Measurements from ENCODE around the gene TRPT1.

TRPT1 gene

DNA sequence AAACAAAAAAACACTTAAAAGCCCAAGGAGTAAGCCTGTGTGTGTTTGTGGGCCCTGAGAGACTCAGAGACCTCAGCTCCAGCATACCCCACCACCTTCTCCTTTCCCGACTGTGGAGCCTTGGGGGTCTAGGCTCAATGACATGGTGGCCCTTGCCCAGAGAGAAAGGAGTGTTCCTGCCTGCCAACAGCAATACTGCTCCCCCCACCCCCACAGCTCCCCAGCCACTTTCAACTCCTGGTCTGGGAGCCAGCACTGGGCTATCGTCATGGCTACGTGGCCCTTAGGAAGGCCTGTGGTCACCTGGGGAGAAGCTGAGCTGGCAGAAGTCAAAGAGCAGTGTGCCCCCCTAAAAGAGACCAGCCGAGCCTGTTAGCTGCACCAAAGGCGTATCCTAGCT is 18.1 kb upstream of the TRPT1 start:
- DNase-seq: no peak

- no peak for DNase-seq
These were observed 17.4 kb upstream of the TRPT1 start for GRCh38 chr11:64243236-64243854.

GRCh38 chr11:64241491-64242374 is 15.7 kb upstream of the TRPT1 start:
- peak in 1 of 5 donors; percentile 99 for DNase-seq

DNA sequence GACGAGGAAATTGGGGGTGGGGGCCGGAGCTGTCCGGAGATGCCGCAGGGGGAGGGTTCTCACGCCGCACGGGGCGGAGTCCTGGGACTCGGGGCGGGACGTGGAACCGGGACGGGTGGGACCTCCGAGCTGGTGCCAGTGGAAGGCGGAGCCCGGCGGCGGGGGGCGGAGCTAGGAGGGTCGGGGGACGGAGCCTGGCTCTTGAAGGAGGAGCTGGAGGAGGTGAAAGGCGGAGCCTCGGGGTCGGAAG is 15.2 kb upstream of the TRPT1 start:
- DNase-seq: peak in 4 of 5 donors; percentile 99 to 100 (median 99)

DNA sequence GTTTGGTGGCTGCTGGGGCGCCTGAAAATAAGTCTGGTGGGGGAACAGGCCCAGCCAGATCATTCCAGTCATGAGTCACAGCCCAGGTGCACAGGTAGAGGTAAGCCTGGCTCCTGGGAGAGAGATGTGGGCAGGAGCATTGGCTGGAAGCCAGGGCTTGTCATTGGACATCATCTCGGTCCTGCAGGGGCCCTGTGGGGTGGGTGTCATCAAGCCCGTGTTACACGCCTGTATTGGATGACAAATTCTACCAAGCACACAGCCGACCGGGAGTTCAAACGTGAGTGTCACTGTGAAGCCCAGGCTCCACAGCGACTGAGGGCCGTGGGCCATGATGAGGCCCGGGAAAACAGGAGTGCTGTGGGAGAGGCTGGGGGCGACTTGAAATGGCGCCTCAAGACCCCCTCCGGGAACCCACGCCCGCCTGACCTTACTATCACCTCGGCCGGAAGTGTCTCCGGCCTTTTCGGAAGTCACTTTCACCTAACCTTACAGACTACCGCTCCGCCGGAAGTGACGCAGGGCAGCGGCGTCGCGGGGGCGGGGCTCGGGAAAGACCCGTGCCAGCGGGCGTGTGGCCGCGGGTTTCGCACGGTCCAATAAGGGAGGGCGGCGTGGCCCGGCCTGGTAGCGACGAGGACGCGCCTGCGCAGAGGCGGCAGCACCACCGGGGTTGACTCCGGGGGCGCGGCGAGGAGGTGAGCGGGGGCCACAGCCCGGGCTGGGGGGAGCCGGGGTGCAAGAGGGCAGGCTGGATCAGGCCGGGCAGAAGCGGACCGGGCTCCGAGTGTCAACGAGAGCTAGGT is 14.7 kb upstream of the TRPT1 start, which contains the start of gene FKBP2:
FKBP2 (plus strand) TSS at position 661 of the 806 bp plus-strand sequence. CDS start 1,293 bp downstream, outside the sequence.
- peak; percentile 96 to 99 (median 98) for DNase-seq

DNA sequence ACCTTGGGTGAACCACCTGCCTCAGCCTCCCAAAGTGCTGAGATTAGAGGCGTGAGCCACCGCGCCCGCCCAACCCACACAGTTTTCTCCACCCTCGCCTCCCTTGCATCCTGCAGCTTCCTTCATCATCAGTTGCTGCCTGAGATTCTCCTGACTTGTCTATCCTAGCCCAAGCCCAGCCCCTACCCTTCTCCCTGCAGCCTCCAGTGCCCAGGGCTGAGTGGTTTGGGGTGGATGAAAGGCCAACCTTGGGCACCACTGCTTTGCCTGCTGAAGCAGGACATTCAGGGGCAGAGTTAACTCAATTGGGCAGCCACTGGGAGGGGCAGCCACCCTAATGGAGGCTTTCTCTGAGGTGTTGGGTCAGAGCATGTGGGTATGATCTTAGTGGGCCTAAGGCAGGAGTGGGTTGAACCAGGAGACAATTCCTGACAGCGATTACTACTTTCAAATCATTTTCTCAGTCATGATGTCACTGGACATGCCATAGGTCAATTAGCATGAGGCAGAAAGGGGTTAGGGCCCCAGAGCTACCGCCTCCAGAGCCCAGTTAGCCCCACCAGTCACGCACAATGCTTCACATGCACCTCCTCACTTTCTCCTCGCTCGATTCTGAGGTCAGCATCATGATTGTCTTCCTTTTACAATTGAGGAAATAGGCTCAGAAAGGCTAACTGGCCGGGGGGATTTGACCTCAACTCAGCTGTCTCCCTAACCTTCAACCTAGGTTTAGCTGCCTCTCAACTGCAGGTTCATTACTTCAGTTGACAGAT is 13.9 kb upstream of the TRPT1 start:
- DNase-seq: no peak

GRCh38 chr11:64238999-64239398 is 13.0 kb upstream of the TRPT1 start:
- DNase-seq: no peak

DNA sequence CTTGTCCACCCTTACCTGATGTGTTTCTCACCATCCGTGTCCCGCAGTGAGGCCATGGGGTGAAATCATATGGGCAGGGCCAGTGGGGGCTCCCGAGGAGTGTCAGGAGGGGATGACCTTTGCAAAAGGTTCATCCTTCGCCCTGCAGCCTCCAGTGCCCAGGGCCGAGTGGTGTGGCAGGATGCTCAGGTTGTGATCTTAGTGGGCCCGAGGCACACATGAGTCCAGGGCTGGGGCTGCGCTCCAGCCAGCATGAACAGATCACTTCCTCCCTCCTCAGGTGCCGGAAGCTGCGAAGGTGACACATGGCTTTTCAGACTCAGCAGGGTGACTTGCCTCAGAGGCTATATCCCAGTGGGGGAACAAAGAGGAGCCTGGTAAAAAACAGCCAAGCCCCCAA is 12.1 kb upstream of the TRPT1 start:
- DNase-seq: no peak

DNA sequence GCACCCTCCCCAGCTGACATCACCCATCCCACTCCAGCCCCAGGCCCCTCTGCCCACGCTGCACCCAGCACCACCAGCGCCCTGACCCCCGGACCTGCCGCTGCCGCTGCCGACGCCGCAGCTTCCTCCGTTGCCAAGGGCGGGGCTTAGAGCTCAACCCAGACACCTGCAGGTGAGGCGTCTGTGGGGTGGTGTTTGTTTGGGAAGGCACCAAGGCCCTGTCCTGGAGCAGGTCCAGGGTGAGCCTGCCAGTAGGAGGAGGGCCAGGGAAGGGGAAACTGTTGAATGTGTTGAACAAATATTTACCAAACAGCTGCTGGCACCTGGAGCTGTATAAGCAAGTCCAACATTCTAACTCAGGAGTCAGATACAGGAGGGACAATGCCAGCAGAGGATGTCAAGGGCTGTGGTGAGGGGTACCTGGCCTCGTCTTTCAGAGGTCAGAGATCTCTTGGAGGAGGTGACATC is 11.5 kb upstream of the TRPT1 start:
- no peak for DNase-seq

DNA sequence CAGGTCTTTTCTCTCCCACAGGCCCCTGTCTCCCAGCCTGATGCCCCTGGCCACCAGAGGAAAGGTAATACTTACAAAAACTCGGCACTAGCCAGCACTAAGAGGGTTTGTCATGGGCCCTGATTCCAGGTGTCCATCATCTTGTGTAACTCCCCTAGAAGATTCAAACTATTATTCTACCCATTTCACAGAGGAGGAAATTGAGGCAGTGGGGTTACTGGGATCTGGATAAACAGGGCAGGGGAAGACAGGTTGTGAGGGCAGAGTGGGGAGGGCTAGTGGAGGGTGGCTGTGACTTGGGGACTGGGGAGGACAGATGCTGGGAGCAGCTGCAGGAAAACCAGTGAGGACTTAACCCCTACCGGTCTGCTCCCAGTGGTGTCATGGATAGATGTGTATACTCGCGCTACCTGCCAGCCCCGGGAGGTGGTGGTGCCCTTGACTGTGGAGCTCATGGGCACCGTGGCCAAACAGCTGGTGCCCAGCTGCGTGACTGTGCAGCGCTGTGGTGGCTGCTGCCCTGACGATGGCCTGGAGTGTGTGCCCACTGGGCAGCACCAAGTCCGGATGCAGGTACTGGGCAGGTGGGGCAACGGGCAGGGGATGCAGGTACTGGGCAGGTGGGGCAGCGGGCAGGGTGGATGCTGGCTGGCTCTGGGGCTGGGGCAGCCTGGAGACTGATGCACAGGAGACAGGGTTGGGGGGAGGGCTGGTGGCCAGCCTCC is 9.6 kb upstream of the TRPT1 start:
- DNase-seq: no peak

DNA sequence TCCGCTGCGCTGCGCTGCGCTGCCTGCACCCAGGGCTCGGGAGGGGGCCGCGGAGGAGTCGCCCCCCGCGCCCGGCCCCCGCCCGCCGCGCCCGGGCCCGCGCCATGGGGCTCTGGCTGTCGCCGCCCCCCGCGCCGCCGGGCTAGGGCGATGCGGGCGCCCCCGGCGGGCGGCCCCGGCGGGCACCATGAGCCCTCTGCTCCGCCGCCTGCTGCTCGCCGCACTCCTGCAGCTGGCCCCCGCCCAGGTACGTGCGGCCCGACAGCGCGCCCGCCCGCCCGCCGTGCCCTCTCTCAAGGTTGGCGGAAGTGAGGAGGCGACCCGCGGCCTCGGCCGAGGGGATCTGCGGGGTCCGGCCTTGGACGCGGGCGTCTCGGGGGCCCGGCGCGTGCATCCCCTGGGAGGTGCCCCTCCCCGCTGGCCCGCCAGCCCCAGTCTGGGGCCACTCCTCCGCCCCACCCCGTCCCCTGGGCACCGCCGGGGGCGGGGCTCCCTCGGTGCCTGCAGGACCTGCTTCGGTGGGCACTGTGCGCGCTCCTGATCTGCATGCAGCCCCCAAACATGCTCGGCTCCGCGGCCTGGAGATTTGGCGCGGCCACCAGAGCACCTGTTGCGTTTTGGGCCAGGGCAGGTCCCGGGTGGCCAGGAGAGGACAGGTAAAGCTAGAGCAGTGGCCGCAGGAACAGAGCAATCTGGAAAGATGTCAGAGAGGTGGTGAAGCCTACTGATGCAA is 8.8 kb upstream of the TRPT1 start:
- DNase-seq: peak in 2 of 5 donors; percentile 42 to 68

- DNase-seq: peak; percentile 60 to 78 (median 61)
These were observed 8.1 kb upstream of the TRPT1 start, which contains the start of gene VEGFB for GRCh38 chr11:64233913-64234586. Gene VEGFB, plus strand, starts transcription at chr11:64234584. Its CDS starts 250 bp downstream, at chr11:64234834.

- no peak for DNase-seq
These were observed 7.0 kb upstream of the TRPT1 start for GRCh38 chr11:64232967-64233315.

DNA sequence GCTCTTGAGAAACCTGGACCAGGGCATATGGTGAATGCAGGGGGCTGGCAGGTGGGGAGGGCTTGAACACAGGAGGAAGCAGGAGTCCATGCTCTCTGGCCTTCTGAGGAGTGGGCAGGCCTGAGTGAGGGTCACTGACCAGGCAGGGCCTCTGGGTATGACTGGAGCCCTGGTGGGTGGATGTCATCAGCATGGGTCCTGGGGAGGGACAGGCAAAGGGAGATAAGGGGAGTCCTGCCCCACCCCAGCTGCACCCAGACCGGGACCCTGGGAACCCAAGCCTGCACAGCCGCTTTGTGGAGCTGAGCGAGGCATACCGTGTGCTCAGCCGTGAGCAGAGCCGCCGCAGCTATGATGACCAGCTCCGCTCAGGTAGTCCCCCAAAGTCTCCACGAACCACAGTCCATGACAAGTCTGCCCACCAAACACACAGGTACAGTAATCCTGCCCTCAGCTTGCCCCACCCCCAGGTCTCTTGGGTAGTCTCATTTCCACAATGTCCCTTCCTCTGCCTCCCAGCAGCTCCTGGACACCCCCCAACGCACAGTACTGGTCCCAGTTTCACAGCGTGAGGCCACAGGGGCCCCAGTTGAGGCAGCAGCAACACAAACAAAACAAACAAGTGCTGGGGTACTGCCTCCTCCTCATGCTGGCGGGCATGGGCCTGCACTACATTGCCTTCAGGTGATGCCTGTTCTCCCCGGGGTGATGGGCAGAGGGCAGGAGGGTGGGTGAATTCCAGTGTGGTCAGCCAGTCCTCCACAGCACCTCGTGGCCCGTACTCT is 6.4 kb upstream of the TRPT1 start:
- no peak for DNase-seq

GRCh38 chr11:64231546-64231945 is 5.6 kb upstream of the TRPT1 start:
- no peak for DNase-seq

DNA sequence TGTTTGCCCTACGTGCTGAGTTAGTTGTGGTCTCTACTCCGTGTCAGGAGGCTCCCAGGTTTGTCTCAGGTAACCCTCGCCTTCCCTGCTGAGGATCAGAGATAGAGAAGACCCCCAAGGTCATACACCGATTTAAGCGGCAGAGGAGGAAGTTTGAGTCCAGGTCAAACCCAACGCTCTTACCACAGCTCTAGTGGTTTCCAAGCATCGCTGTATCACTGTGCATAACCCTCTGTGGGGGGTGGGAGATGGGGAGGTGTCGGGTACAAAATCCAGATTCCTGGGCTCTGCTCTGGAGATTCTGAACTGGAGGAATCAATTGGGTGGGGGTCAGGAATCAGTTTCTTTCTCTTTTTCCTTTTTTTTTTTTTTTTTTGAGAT is 5.0 kb upstream of the TRPT1 start:
- DNase-seq: no peak

GRCh38 chr11:64230171-64230984 is 4.4 kb upstream of the TRPT1 start, which contains the start of gene DNAJC4:
Gene DNAJC4, plus strand, starts transcription at chr11:64230548. Its CDS starts 307 bp downstream, at chr11:64230855.
- peak; percentile 79 to 92 (median 84) for DNase-seq

DNA sequence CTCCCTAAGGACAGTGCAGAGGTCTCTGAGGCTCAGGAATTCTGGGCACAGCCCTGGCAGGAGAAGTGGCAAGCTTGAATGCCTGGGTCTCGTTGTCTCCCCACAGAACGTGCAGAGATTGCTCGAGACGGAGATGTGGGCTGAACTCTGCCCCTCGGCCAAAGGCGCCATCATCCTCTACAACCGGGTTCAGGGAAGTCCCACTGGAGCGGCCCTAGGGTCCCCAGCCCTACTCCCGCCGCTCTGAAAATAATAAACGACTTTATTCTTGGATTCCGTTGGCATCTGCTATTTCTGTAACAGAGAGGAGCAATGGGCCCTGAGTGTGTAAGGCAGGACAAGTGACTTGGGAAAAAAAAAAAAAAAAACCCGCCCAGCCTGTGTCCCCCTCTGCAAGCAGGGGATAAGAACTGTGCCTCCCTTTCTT is 3.8 kb upstream of the TRPT1 start:
- DNase-seq: no peak
